Fibroblast of mammary gland (primary cell): Measurements from ENCODE around the gene ZNF397.

Experiments
- DNase-seq: peaks from one replicate; pipeline ENCODE4 v3.0.0-alpha.2; 2010; ENCODE audit warnings: low read depth
- H3K4me3 ChIP-seq: 2 replicates; pipeline ENCODE4 v1.5.1; 2011; ENCODE audit warnings: low read depth, mild to moderate bottlenecking, low read length, moderate library complexity; ENCODE audit not compliant: control insufficient read depth
- TF ChIP-seq, protein P1 (sequence below): conservative IDR thresholded peaks from 2 replicates; pipeline ENCODE4 v1.5.1; 2011; ENCODE audit warnings: low read depth, low read length, inconsistent platforms; ENCODE audit not compliant: control insufficient read depth, insufficient read depth

The ZNF397 gene

DNA sequence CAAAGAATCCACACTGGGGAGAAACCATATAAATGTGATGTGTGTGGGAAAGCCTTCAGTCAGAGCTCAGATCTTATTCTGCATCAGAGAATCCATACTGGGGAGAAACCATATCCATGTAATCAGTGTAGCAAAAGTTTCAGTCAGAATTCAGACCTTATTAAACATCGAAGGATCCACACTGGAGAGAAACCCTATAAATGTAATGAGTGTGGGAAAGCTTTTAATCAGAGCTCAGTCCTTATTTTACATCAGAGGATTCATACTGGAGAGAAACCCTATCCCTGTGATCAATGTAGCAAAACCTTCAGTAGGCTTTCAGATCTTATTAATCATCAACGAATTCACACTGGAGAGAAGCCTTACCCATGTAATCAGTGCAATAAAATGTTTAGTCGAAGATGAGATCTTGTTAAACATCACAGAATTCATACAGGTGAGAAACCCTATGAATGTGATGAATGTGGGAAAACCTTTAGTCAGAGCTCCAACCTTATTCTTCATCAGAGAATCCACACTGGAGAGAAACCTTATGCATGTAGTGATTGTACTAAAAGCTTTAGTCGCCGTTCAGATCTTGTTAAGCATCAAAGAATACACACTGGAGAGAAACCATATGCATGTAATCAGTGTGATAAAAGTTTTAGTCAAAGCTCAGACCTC, 65.9 kb downstream of the ZNF397 start:
- no peak for DNase-seq
- TF ChIP-seq, protein P1, sequence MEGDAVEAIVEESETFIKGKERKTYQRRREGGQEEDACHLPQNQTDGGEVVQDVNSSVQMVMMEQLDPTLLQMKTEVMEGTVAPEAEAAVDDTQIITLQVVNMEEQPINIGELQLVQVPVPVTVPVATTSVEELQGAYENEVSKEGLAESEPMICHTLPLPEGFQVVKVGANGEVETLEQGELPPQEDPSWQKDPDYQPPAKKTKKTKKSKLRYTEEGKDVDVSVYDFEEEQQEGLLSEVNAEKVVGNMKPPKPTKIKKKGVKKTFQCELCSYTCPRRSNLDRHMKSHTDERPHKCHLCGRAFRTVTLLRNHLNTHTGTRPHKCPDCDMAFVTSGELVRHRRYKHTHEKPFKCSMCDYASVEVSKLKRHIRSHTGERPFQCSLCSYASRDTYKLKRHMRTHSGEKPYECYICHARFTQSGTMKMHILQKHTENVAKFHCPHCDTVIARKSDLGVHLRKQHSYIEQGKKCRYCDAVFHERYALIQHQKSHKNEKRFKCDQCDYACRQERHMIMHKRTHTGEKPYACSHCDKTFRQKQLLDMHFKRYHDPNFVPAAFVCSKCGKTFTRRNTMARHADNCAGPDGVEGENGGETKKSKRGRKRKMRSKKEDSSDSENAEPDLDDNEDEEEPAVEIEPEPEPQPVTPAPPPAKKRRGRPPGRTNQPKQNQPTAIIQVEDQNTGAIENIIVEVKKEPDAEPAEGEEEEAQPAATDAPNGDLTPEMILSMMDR: no peak

More for the DNA sequence above, 65.9 kb downstream of the ZNF397 start:
- no peak overlapping the region for H3K4me3 ChIP-seq
